GM12873 (cell line): Measurements from ENCODE around the gene ZC3H7B.

Experiments
- CTCF ChIP-seq: IDR thresholded peaks from 2 replicates; pipeline ENCODE4 v1.5.1; 2012; ENCODE audit warnings: low read depth, mild to moderate bottlenecking, moderate library complexity, low read length, control low read depth; ENCODE audit not compliant: insufficient read depth; ENCODE audit errors: missing control alignments

ZC3H7B gene

GRCh38 chr22:41377846-41378245 lies 76.5 kb downstream of the ZC3H7B start:
- TF ChIP-seq CTCF = no peak

GRCh38 chr22:41380993-41381328 lies 79.6 kb downstream of the ZC3H7B start:
- no peak for TF ChIP-seq CTCF

GRCh38 chr22:41381329-41382097 lies 80.2 kb downstream of the ZC3H7B start, which contains the start of gene TEF:
Gene TEF, plus strand, starts transcription at chr22:41381942. Its CDS starts 103 bp downstream, at chr22:41382045.
- TF ChIP-seq CTCF = no peak

- TF ChIP-seq CTCF = no peak
Measured at GRCh38 chr22:41382098-41382578, 80.8 kb downstream of the ZC3H7B start.

GRCh38 chr22:41382610-41383009 lies 81.3 kb downstream of the ZC3H7B start:
- TF ChIP-seq CTCF = no peak

- no peak for TF ChIP-seq CTCF
Measured at GRCh38 chr22:41383085-41383484, 81.8 kb downstream of the ZC3H7B start.

GRCh38 chr22:41384128-41384527 lies 82.8 kb downstream of the ZC3H7B start:
- TF ChIP-seq CTCF = no peak
